Measurements from ENCODE around the gene SLC35G2.
A peak's percentile ranks its signal among the peaks of the same experiment; 100 is the strongest.

The SLC35G2 gene

DNA sequence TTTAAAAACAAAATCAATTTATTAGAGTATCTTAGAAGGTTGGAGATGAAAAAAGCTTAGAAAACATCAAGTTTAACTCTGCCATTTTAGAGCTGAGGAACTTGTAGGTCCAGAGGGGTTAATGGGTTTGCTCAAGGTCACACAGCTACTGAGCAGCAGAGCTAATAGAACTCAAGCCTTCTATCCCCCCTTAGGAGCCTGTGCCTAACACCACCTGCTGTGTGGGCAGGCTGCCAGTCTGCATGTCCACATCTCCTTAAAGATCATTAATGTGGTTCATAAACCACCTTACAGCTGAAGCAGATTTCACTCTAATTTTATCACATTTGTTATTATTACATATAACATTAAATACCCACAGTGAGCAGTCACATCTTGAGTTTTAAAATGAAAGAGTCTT lies 14.1 kb upstream of the SLC35G2 start:
- DNase-seq, result no peak
- peak overlapping the region in 1 of 2 donors; percentile 8 for H3K27ac Mint-ChIP-seq
- no peaks in the 10 kb centered on the region for H3K27me3 Mint-ChIP-seq

DNA sequence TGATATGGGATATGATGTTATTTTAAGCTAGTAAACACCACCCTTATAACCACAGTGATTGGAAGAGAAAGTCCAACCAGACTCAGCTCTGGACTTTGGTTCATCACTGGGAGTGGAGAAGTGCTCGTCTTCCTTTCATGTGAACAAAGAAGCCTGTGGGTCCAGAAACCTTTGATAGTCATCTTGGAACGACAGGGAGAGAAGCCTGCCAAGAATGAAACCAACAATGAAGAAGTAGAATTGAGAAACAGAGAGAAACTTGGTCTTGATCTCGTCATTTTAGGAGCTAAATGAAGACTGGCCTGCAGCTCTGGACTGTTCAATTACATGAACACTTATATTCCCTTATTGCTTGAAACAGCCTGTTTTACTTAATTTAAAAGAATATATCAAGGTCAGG lies 13.1 kb upstream of the SLC35G2 start:
- no peak for ATAC-seq (replicated peaks)
- H3K27me3 Mint-ChIP-seq, result no peaks in the 10 kb centered on the region

More for the DNA sequence above, 14.1 kb upstream of the SLC35G2 start:
- H3K36me3 Mint-ChIP-seq (ENCODE audit: insufficient read depth), result peaks cover 3% of the 10 kb centered on the region
- H3K9me3 Mint-ChIP-seq, result no peaks in the 10 kb centered on the region
- ATAC-seq (replicated peaks), result no peak
- H3K4me1 Mint-ChIP-seq (ENCODE audit: low read depth in 2 of 2), result peaks cover 0 to 14% of the 10 kb centered on the region in 2 donors
- H3K4me3 Mint-ChIP-seq, result no peak overlapping the region

GRCh38 chr3:136811701-136812100 lies 7.2 kb upstream of the SLC35G2 start:
- no peak overlapping the region for H3K4me3 Mint-ChIP-seq
- H3K27ac Mint-ChIP-seq, result no peak overlapping the region
- no peaks in the 10 kb centered on the region for H3K4me1 Mint-ChIP-seq (ENCODE audit: low read depth in 2 of 2)
- H3K9me3 Mint-ChIP-seq, result no peaks in the 10 kb centered on the region
- no peak for ATAC-seq (replicated peaks)
- peaks cover 2 to 4% of the 10 kb centered on the region in 2 donors for H3K27me3 Mint-ChIP-seq
- DNase-seq, result no peak
- no peaks in the 10 kb centered on the region for H3K36me3 Mint-ChIP-seq (ENCODE audit: insufficient read depth)

More for the DNA sequence above, 13.1 kb upstream of the SLC35G2 start:
- no peak overlapping the region for H3K27ac Mint-ChIP-seq
- no peak overlapping the region for H3K4me3 Mint-ChIP-seq
- no peak for DNase-seq
- H3K9me3 Mint-ChIP-seq, result no peaks in the 10 kb centered on the region
- peaks cover 3% of the 10 kb centered on the region for H3K36me3 Mint-ChIP-seq (ENCODE audit: insufficient read depth)
- peaks cover 0 to 14% of the 10 kb centered on the region in 2 donors for H3K4me1 Mint-ChIP-seq (ENCODE audit: low read depth in 2 of 2)

DNA sequence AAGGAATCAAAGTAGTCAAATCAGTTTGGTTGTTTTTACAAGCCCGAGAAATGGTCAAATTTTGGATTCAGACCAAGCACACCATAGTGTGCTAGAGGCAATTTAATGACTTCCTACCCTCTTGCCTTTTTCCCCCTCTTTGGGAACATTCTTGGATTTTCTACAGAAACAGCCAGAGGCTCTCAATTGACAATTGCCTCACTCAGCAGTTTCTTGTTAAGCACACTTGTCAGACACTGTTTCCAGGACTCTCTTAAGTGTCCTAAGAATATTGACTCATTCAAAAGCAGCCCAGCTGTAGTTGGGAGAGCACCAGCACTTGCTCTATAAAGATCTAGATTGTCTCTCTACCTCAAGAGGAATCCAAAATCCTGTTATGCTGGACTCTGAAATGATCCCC lies 1.5 kb upstream of the SLC35G2 start:
- Mint-ChIP-seq H3K4me3 (peak overlapping the region in 1 of 2 donors; percentile 92), H3K27me3 (peaks cover 18 to 37% of the 10 kb centered on the region in 2 donors)

DNA sequence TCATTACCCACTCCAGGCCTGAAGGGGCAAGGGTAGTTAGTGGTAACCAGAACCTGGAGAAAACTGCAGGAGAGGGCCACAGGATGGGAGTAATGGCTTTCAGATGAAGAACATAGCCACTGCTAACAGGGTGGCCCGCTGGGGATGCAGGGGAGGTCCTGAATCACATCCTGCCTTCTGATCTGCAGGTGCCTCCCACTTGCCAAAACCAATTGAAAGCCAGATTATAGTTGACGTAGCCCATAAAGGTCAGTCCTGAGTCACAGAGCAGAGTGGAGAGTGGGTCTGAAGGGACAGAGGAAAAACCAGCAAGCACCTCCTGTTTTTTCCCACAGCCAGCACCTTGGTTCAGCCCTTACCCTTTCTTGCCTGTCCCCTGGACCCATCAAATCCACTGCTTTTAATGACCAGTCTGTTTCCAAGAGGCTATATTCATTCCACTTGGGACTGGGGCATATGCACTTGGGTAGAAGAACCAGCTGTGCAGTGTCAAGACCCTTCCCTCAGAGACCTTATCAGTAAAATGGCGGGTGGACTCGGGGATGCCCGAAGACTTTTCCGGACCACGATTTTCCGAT lies 646 bp upstream of the SLC35G2 start:
- peak; percentile 70 for ATAC-seq (replicated peaks)
- Mint-ChIP-seq H3K27me3 (peaks cover 18 to 37% of the 10 kb centered on the region in 2 donors), H3K27ac (peak overlapping the region; percentile 10 to 85), H3K9me3 (peaks cover 0 to 2% of the 10 kb centered on the region in 2 donors), H3K4me3 (peak overlapping the region; percentile 92 to 93), H3K4me1 (ENCODE audit: low read depth in 2 of 2) (peaks cover 16 to 18% of the 10 kb centered on the region in 2 donors), H3K36me3 (ENCODE audit: insufficient read depth) (no peaks in the 10 kb centered on the region)
- DNase-seq, result peak in 2 of 3 experiments; percentile 6 to 23

More for the DNA sequence above, 1.5 kb upstream of the SLC35G2 start:
- Mint-ChIP-seq H3K4me1 (ENCODE audit: low read depth in 2 of 2) (peaks cover 16 to 18% of the 10 kb centered on the region in 2 donors), H3K9me3 (no peaks in the 10 kb centered on the region), H3K36me3 (ENCODE audit: insufficient read depth) (no peaks in the 10 kb centered on the region), H3K27ac (peak overlapping the region in 1 of 2 donors; percentile 85)
- DNase-seq (no peak), ATAC-seq (replicated peaks) (no peak)

- Mint-ChIP-seq H3K36me3 (ENCODE audit: insufficient read depth) (no peaks in the 10 kb centered on the region), H3K9me3 (peaks cover 0 to 2% of the 10 kb centered on the region in 2 donors), H3K27ac (peak overlapping the region; percentile 45 to 59), H3K4me3 (peak overlapping the region; percentile 92 to 93), H3K27me3 (peaks cover 18 to 37% of the 10 kb centered on the region in 2 donors), H3K4me1 (ENCODE audit: low read depth in 2 of 2) (peaks cover 16 to 18% of the 10 kb centered on the region in 2 donors)
- DNase-seq (peak in 1 of 3 experiments; percentile 2), ATAC-seq (replicated peaks) (peak; percentile 37)
Observed at GRCh38 chr3:136819392-136819730, 435 bp downstream of the SLC35G2 start.

DNA sequence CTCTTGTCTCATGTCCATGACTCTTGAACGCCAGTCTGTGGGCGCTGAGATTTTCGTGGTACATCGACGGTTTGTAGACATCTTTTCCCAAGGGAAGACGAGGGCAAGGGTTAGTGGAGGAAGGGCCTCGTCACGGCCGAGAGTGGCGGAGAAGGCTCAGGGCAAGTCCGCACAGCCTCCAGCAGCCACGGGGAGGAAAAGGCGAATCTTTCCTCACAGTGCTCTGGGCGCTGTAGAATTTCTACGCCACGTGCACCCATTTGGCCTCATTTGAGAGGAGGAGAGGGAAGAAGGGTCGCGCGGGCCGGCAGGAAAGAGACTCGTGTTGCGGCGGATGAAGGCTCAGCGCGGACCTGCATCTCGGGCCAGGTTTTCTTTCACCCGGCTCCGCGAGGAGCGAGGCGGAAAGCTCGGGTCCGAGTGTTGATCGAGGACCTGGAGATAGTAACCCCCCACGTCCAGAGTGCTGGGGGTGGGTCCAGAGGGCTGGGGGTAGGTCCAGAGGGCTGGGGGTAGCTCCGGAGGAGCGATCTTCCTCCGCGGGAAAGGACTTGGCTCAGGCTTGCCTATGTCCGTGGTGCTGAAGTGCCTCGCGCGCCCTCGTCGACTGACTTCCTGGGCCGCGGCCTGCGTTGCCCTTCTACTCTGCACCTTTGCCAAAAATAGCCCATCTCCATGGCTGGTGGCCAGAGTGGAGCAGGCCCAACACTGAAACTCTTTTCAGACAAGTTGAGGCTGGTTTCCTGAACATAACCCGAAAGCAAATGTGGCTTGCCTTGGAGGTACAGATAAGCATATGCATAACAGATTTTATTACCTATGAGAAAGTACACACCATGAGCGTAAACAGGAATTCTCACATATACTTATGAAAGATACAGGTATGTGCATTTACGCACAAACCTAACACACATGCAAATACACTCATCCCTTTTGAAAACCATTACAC lies 1.1 kb downstream of the SLC35G2 start:
- Mint-ChIP-seq H3K36me3 (ENCODE audit: insufficient read depth) (no peaks in the 10 kb centered on the region), H3K4me3 (peak overlapping the region; percentile 92 to 93), H3K27me3 (peaks cover 18 to 37% of the 10 kb centered on the region in 2 donors), H3K27ac (peak overlapping the region; percentile 45 to 59), H3K9me3 (peaks cover 0 to 2% of the 10 kb centered on the region in 2 donors), H3K4me1 (ENCODE audit: low read depth in 2 of 2) (peaks cover 16 to 18% of the 10 kb centered on the region in 2 donors)
- ATAC-seq (replicated peaks), result peak; percentile 35
- DNase-seq, result peak in 2 of 3 experiments; percentile 2 to 15

DNA sequence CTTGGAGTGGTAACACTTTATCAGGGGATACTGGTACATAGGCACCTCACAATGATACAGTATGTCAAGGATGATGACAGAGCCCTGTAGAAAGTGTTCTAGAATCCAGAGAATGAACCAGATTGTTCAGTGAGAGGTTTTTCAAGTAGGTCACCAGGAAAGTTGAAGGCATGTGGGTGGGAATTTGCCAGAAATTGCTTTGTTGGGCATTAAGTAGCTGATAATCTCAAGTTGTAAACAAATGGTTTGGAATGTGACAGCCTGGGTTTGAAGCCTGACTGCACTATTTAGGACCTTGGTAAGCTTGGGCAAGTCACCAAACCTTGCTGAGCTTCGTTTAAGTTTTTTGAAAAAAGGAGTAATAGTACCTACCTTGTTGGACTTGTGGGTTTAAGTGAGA lies 12.5 kb downstream of the SLC35G2 start:
- no peak overlapping the region for H3K27ac Mint-ChIP-seq
- no peaks in the 10 kb centered on the region for H3K9me3 Mint-ChIP-seq
- H3K4me1 Mint-ChIP-seq (ENCODE audit: low read depth in 2 of 2), result peaks cover 0 to 18% of the 10 kb centered on the region in 2 donors
- DNase-seq (no peak), ATAC-seq (replicated peaks) (no peak)
- H3K36me3 Mint-ChIP-seq (ENCODE audit: insufficient read depth), result no peaks in the 10 kb centered on the region
- no peak overlapping the region for H3K4me3 Mint-ChIP-seq
- peaks cover 0 to 54% of the 10 kb centered on the region in 2 donors for H3K27me3 Mint-ChIP-seq

- peaks cover 5 to 31% of the 10 kb centered on the region in 2 donors for H3K4me1 Mint-ChIP-seq (ENCODE audit: low read depth in 2 of 2)
- ATAC-seq (replicated peaks), result no peak
- H3K9me3 Mint-ChIP-seq, result no peaks in the 10 kb centered on the region
- no peak overlapping the region for H3K4me3 Mint-ChIP-seq
- no peaks in the 10 kb centered on the region for H3K36me3 Mint-ChIP-seq (ENCODE audit: insufficient read depth)
- no peak for DNase-seq
- H3K27me3 Mint-ChIP-seq, result peaks cover 0 to 24% of the 10 kb centered on the region in 2 donors
- peak overlapping the region in 1 of 2 donors; percentile 17 for H3K27ac Mint-ChIP-seq
Observed at GRCh38 chr3:136835089-136835812, 16.3 kb downstream of the SLC35G2 start.

DNA sequence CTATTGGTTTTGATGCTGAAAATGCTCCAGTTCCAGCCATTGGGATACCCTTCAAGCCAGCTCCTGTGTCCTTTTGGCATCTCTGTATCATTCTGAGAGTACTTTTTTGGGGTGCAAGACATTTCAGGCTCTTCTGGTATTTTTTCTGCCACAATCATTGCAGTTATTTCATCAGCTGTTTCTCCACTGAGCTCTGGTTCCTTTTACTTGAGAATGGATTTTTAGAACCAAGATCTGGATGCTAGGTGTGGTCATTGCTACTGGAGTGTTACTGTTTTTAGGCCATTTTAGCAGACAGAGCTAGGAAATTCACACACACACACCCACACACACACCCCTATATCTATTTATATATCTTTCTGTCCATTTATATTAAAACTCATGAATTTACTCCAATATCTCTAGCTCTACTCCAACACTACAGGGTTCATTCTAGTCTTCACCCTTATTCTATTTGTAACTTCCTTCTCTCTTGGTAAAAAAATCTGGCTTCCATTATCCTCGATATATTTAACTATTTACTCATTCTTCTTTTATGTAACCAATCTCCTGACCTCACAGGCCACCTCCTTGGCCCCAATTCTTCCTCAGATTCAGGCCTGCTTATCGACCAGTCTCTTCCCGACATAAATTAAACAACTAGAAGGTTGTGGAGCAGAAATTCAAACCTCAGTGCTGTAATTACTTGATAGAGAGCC lies 17.0 kb downstream of the SLC35G2 start:
- H3K9me3 Mint-ChIP-seq, result no peaks in the 10 kb centered on the region

DNA sequence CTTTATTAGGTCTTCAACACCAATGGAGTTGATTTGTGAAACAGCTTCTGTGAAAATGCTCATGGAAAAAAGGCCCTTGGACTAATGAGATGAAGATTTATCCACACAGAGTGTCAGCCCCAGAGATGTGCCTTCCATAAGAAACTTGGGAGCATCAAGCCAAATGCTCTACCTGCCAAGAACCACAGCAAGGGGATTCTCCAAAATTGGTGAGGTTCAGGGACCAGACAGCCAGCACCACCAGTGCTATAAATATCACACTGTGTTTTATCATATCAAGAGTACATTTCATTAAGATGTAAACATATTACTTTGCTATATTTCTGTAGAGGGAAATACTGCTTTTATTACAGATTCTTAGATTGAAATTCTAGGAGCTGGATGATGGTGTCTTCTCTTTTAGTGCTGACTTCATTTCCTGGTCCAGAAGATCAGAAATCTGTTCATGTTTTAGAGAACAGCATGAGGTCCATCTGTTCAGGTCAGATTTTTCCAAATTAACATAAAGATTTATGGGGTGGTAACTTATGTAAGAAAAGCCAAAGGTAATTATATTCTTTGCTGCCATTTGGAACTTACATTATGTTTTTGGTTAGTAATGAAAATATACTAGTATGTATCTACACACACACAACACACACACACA lies 17.7 kb downstream of the SLC35G2 start:
- no peak overlapping the region for H3K27ac Mint-ChIP-seq
- DNase-seq, result no peak

More for the DNA sequence above, 17.0 kb downstream of the SLC35G2 start:
- peak overlapping the region in 1 of 2 donors; percentile 17 for H3K27ac Mint-ChIP-seq
- H3K4me3 Mint-ChIP-seq, result no peak overlapping the region
- H3K4me1 Mint-ChIP-seq (ENCODE audit: low read depth in 2 of 2), result peaks cover 5 to 31% of the 10 kb centered on the region in 2 donors
- DNase-seq (no peak), ATAC-seq (replicated peaks) (no peak)
- peaks cover 0 to 17% of the 10 kb centered on the region in 2 donors for H3K27me3 Mint-ChIP-seq
- H3K36me3 Mint-ChIP-seq (ENCODE audit: insufficient read depth), result no peaks in the 10 kb centered on the region

More for the DNA sequence above, 17.7 kb downstream of the SLC35G2 start:
- no peak for ATAC-seq (replicated peaks)
- no peaks in the 10 kb centered on the region for H3K36me3 Mint-ChIP-seq (ENCODE audit: insufficient read depth)
- peaks cover 0 to 11% of the 10 kb centered on the region in 2 donors for H3K27me3 Mint-ChIP-seq
- peaks cover 5 to 31% of the 10 kb centered on the region in 2 donors for H3K4me1 Mint-ChIP-seq (ENCODE audit: low read depth in 2 of 2)
- H3K4me3 Mint-ChIP-seq, result no peak overlapping the region
- H3K9me3 Mint-ChIP-seq, result no peaks in the 10 kb centered on the region
